Kidney (tissue), 14 donors: ENCODE measurements around the gene VBP1. TPM values are rescaled to one million over a fixed set of nuclear protein-coding genes. Genes with fewer than 3 reads are reported as not detected.

Experiments
- DNase-seq, 5 donors: peaks; one replicate each; pipeline ENCODE4 v3.0.0-alpha.2; 2013 to 2020
- FAIRE-seq: peaks from 2 replicates; lab custom pipeline; 2012; peaks lifted over from hg19 to GRCh38; lab: Jason Lieb, UNC
- H3K27ac ChIP-seq, 2 donors: one replicate each; pipeline ENCODE4 v1.7.0; 2013; ENCODE audit warnings: low read depth in 2 of 2, low read length in 2 of 2, inconsistent platforms in 1 of 2
- H3K27me3 ChIP-seq: one replicate; pipeline ENCODE4 v1.7.1; 2013; ENCODE audit warnings: low read length, inconsistent platforms; ENCODE audit not compliant: control insufficient read depth, insufficient read depth
- H3K36me3 ChIP-seq, 3 donors: one replicate each; pipeline versions ENCODE4 v1.7.0 to v1.7.1; 2013; ENCODE audit warnings: low read length in 3 of 3, control low read depth in 1 of 3, inconsistent platforms in 1 of 3; ENCODE audit not compliant: insufficient read depth in 3 of 3, control insufficient read depth in 2 of 3
- H3K4me1 ChIP-seq, 3 donors: one replicate each; pipeline versions ENCODE4 v1.7.0 to v1.7.1; 2013; ENCODE audit warnings: low read length in 3 of 3, inconsistent platforms in 1 of 3, low read depth in 1 of 3; ENCODE audit not compliant: control insufficient read depth in 2 of 3, insufficient read depth in 2 of 3
- H3K4me3 ChIP-seq, 3 donors: one replicate each; pipeline versions ENCODE4 v1.7.0 to v1.8.1; 2013; ENCODE audit warnings: low read length in 3 of 3, control low read depth in 1 of 3, inconsistent platforms in 1 of 3
- H3K9ac ChIP-seq, 3 donors: one replicate each; pipeline versions ENCODE4 v1.7.0 to v1.7.1; 2013; ENCODE audit warnings: low read length in 3 of 3, control low read depth in 1 of 3, inconsistent platforms in 1 of 3
- H3K9me3 ChIP-seq, 3 donors: one replicate each; pipeline versions ENCODE4 v1.7.0 to v1.7.1; 2013; ENCODE audit warnings: low read length in 3 of 3, control low read depth in 1 of 3, inconsistent platforms in 1 of 3; ENCODE audit not compliant: control insufficient read depth in 2 of 3, insufficient read depth in 1 of 3
- CTCF ChIP-seq: IDR thresholded peaks from 3 replicates; pipeline ENCODE4 v1.5.1; 2012; ENCODE audit warnings: mild to moderate bottlenecking, moderate library complexity, borderline replicate concordance; ENCODE audit not compliant: insufficient read depth; ENCODE audit errors: extremely low read depth
- intact Hi-C: fragments of 100-400 bp; cut with DNase I; formaldehyde crosslinking; loops from one replicate; pipeline ENCODE4 v1.11.1; 2022
- polyA plus RNA-seq: library from polyadenylated mRNA; stranded (reverse); fragments of 350-450 nt; fragmentation: Illumina TruSeq; extraction: RNeasy Lipid Tissue Mini Kit (QIAGEN cat#74804); gene quantifications from one replicate; pipeline ENCODE4 v1.2.3, GENCODE V29; 2014; ENCODE audit warnings: low read depth, low replicate concordance; ENCODE audit not compliant: insufficient read depth
- total RNA-seq: library from RNA; stranded (reverse); fragmentation: NEBNext Ultra II Directional; extraction: Animal tissue kit (Norgen Biotek cat#: 25700); gene quantifications from one replicate; pipeline ENCODE4 v1.2.1, GENCODE V29; 2021
- donor health status: control.
- donor health status: control.
- donor health status: control.
- donor health status: control.
- donor health status: control.
- donor health status: DM: yes; HTN: yes; CAD: no.
- donor health status: Normal renal cell carcinoma (clear cell type).

The VBP1 gene
- total and polyA plus RNA-seq, 2 donors from 2014 or later: 38.4 to 53.8 TPM

GRCh38 chrX:155270969-155271368 is 54.7 kb downstream of the VBP1 start:
- DNase-seq: no peak

GRCh38 chrX:155279873-155280272 is 63.6 kb downstream of the VBP1 start:
- TF ChIP-seq CTCF: no peak
- no peak for DNase-seq
- no peaks in the 10 kb centered on the region for H3K4me1 ChIP-seq
- intact Hi-C loops: no loop called here
- H3K27ac ChIP-seq: no peak overlapping the region
- no peaks in the 10 kb centered on the region for H3K27me3 ChIP-seq
- H3K36me3 ChIP-seq: no peaks in the 10 kb centered on the region
- no peak for FAIRE-seq
- no peak overlapping the region for H3K9ac ChIP-seq
- no peak overlapping the region for H3K4me3 ChIP-seq
- no peaks in the 10 kb centered on the region for H3K9me3 ChIP-seq

More at GRCh38 chrX:155270969-155271368, 54.7 kb downstream of the VBP1 start:
- Histone ChIP-seq H3K4me1 (no peaks in the 10 kb centered on the region), H3K9ac (no peak overlapping the region), H3K27ac (no peak overlapping the region), H3K9me3 (no peaks in the 10 kb centered on the region), H3K4me3 (no peak overlapping the region), H3K27me3 (no peaks in the 10 kb centered on the region), H3K36me3 (no peaks in the 10 kb centered on the region)
- no peak for FAIRE-seq
- no peak for TF ChIP-seq CTCF
- intact Hi-C loops: no loop called here

Other genes with a start within 250 kb of the VBP1 start
- 41.3 TPM for gene F8, start 193.7 kb upstream of the VBP1 start, total RNA-seq
- gene F8, start 193.7 kb upstream of the VBP1 start, polyA plus RNA-seq: 15.1 TPM
- gene FUNDC2, start 189.6 kb upstream of the VBP1 start, total RNA-seq: 98.2 TPM
- 239 TPM for gene FUNDC2, start 189.6 kb upstream of the VBP1 start, polyA plus RNA-seq
- gene CMC4, start 145.3 kb upstream of the VBP1 start, total RNA-seq: 6.6 TPM
- gene CMC4, start 145.3 kb upstream of the VBP1 start, polyA plus RNA-seq: 26.2 TPM
- 23.8 TPM for gene MTCP1, start 145.3 kb upstream of the VBP1 start, total RNA-seq
- gene MTCP1, start 145.3 kb upstream of the VBP1 start, polyA plus RNA-seq: 21.5 TPM
- gene BRCC3, start 145.0 kb upstream of the VBP1 start, total RNA-seq: 23.0 TPM
- 14.4 TPM for gene BRCC3, start 145.0 kb upstream of the VBP1 start, polyA plus RNA-seq
- 1.2 TPM for gene RAB39B, start 48.0 kb downstream of the VBP1 start, total RNA-seq
- gene RAB39B, start 48.0 kb downstream of the VBP1 start, polyA plus RNA-seq: 1.8 TPM
- 22.8 TPM for gene CLIC2, start 118.2 kb downstream of the VBP1 start, total RNA-seq
- gene CLIC2, start 118.2 kb downstream of the VBP1 start, polyA plus RNA-seq: 7.3 TPM
- gene F8A2, start 165.6 kb downstream of the VBP1 start, total RNA-seq: not detected
- not detected for gene F8A2, start 165.6 kb downstream of the VBP1 start, polyA plus RNA-seq
- gene F8A3, start 242.2 kb downstream of the VBP1 start, total RNA-seq: 8.2 TPM
- 0.62 TPM for gene F8A3, start 242.2 kb downstream of the VBP1 start, polyA plus RNA-seq